Measurements from ENCODE around the gene TNFSF15. TPM values are rescaled to one million over a fixed set of nuclear protein-coding genes. Genes with fewer than 3 reads are reported as not detected.

The TNFSF15 gene
- total RNA-seq, 2 experiments from 2014 or later = not detected

DNA sequence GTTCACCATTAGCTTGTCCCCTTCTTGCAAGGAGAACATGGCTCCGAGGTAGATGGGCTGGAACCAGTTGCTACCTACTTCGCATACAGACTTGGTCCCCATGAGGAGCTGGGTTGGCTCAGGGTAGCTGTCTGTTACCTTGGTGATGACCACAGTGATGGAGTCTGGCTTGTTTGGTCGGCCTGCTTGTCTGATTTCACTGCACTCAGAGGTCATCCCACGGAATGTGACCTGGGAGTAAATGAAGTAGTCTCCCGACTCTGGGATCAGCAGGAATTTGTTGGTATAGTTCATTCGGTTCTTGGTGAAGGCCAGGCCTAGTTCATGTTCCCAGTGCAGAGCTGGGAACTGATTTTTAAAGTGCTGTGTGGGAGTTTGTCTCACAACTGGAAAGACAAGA lies 15.3 kb downstream of the TNFSF15 start:
- H3K4me3 Mint-ChIP-seq = no peak overlapping the region
- Histone ChIP-seq H3K4me1 (ENCODE audit: insufficient read depth, low read length) (no peaks in the 10 kb centered on the region), H3K4me3 (ENCODE audit: low read length) (no peak overlapping the region), H3K27me3 (ENCODE audit: control insufficient read depth in 1 of 2, insufficient read depth in 2 of 2, low read length in 2 of 2) (no peaks in the 10 kb centered on the region), H3K36me3 (ENCODE audit: insufficient read depth, low read length) (no peaks in the 10 kb centered on the region), H3K27ac (ENCODE audit: low read depth in 1 of 2, low read length in 2 of 2) (no peak overlapping the region), H3K9me3 (ENCODE audit: control insufficient read depth in 1 of 2, insufficient read depth in 1 of 2, low read length in 2 of 2) (no peaks in the 10 kb centered on the region)
- ATAC-seq (ENCODE audit: poor library complexity) (no peak), DNase-seq (no peak)
- H3K27ac Mint-ChIP-seq = no peak overlapping the region
- H3K4me1 Mint-ChIP-seq (ENCODE audit: low read depth) = no peaks in the 10 kb centered on the region
- TF ChIP-seq, protein P1, sequence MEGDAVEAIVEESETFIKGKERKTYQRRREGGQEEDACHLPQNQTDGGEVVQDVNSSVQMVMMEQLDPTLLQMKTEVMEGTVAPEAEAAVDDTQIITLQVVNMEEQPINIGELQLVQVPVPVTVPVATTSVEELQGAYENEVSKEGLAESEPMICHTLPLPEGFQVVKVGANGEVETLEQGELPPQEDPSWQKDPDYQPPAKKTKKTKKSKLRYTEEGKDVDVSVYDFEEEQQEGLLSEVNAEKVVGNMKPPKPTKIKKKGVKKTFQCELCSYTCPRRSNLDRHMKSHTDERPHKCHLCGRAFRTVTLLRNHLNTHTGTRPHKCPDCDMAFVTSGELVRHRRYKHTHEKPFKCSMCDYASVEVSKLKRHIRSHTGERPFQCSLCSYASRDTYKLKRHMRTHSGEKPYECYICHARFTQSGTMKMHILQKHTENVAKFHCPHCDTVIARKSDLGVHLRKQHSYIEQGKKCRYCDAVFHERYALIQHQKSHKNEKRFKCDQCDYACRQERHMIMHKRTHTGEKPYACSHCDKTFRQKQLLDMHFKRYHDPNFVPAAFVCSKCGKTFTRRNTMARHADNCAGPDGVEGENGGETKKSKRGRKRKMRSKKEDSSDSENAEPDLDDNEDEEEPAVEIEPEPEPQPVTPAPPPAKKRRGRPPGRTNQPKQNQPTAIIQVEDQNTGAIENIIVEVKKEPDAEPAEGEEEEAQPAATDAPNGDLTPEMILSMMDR (IDR thresholded peaks at IDR 0.05) = no peak
- POLR2A ChIA-PET = no interaction called here
- intact Hi-C loops (cut with DNase I, micrococcal nuclease) = no loop called here
- H3K27me3 Mint-ChIP-seq = no peaks in the 10 kb centered on the region
- no peaks in the 10 kb centered on the region for H3K36me3 Mint-ChIP-seq (ENCODE audit: low read depth)
- CTCF ChIA-PET = no interaction called here
- no peaks in the 10 kb centered on the region for H3K9me3 Mint-ChIP-seq

DNA sequence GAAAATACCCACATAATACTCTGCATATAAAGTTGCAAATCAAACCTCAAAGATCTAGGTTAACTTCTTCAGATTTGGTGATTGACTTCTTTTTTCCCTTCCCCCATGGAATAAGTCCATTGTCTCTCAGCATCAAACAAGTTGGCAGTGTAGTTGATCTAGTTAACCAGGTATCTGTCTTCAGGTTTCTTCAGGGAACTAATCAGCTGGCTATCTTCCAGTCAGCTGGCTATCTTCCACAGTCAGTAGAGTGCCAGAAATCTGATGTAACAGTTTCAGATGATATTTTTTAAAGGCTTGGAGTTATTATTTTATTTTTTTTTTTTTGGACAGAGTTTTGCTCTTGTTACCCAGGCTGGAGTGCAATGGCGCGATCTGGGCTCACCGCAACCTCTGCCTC lies 16.8 kb downstream of the TNFSF15 start:
- intact Hi-C loops (cut with DNase I, micrococcal nuclease) = no loop called here
- ATAC-seq (ENCODE audit: poor library complexity) = no peak

DNA sequence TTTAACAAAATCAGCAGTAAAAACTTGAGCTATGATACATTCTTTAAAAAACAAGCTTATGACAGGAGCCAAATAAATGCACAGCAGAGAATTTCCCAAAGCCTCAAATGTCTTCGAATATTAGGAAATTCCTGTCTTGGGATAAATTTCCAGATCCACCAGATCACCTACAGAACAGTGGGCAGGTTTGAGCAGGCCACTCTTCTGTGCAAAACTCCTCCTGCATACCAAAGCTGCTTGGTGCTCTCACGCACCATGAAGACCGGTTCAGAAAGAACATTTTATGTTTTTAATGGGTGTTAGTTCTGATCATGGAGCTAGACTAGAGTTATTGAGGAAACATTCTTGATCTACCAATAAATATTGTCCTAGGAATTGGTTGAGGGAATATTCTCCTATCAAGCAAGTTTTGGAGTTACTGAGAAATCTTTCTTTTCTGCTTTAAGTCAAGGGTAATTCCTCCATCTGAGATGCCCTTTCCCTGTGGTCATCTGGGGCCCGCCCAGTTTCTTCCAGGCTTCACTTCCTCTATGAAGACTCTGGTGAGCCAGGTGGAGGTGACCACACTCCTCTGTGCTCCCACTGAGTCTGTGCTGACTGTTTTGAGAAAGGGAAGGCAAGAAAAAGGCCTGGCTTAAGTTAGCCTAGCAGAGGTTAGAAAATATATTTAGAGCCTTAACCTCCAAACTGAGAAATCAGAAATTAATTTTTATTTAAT lies 17.9 kb downstream of the TNFSF15 start:
- DNase-seq (no peak), ATAC-seq (ENCODE audit: poor library complexity) (no peak)
- H3K4me1 ChIP-seq (ENCODE audit: insufficient read depth, low read length) = no peaks in the 10 kb centered on the region
- Mint-ChIP-seq H3K27ac (no peak overlapping the region), H3K4me1 (ENCODE audit: low read depth) (no peaks in the 10 kb centered on the region), H3K36me3 (ENCODE audit: low read depth) (no peaks in the 10 kb centered on the region), H3K9me3 (no peaks in the 10 kb centered on the region), H3K4me3 (no peak overlapping the region), H3K27me3 (no peaks in the 10 kb centered on the region)
- POLR2A ChIA-PET = no interaction called here
- CTCF ChIA-PET = interaction anchor here (0.5 kb wide), 1 partner anchor 37 kb away, joined by 3 read pairs; no protein-coding TSS in a partner anchor
- no peaks in the 10 kb centered on the region for H3K36me3 ChIP-seq (ENCODE audit: insufficient read depth, low read length)
- intact Hi-C loops (cut with DNase I, micrococcal nuclease) = no loop called here
- H3K27ac ChIP-seq (ENCODE audit: low read depth in 1 of 2, low read length in 2 of 2) = no peak overlapping the region
- no peaks in the 10 kb centered on the region for H3K27me3 ChIP-seq (ENCODE audit: control insufficient read depth in 1 of 2, insufficient read depth in 2 of 2, low read length in 2 of 2)
- H3K4me3 ChIP-seq (ENCODE audit: low read length) = no peak overlapping the region
- TF ChIP-seq, protein P1 (IDR thresholded peaks at IDR 0.05) = no peak
- H3K9me3 ChIP-seq (ENCODE audit: control insufficient read depth in 1 of 2, insufficient read depth in 1 of 2, low read length in 2 of 2) = no peaks in the 10 kb centered on the region

More for the DNA sequence above, 16.8 kb downstream of the TNFSF15 start:
- Histone ChIP-seq H3K36me3 (ENCODE audit: insufficient read depth, low read length) (no peaks in the 10 kb centered on the region), H3K27ac (ENCODE audit: low read depth in 1 of 2, low read length in 2 of 2) (no peak overlapping the region), H3K27me3 (ENCODE audit: control insufficient read depth in 1 of 2, insufficient read depth in 2 of 2, low read length in 2 of 2) (no peaks in the 10 kb centered on the region), H3K4me3 (ENCODE audit: low read length) (no peak overlapping the region), H3K9me3 (ENCODE audit: control insufficient read depth in 1 of 2, insufficient read depth in 1 of 2, low read length in 2 of 2) (no peaks in the 10 kb centered on the region), H3K4me1 (ENCODE audit: insufficient read depth, low read length) (no peaks in the 10 kb centered on the region)
- DNase-seq = no peak
- ChIA-PET CTCF (no interaction called here), POLR2A (no interaction called here)
- TF ChIP-seq, protein P1 (IDR thresholded peaks at IDR 0.05) = no peak
- Mint-ChIP-seq H3K36me3 (ENCODE audit: low read depth) (no peaks in the 10 kb centered on the region), H3K27ac (no peak overlapping the region), H3K9me3 (no peaks in the 10 kb centered on the region), H3K27me3 (no peaks in the 10 kb centered on the region), H3K4me3 (no peak overlapping the region), H3K4me1 (ENCODE audit: low read depth) (no peaks in the 10 kb centered on the region)
